SU-DHL-6 (cell line): ENCODE data around the gene DYNC2H1.

Source experiments
- H2AFZ ChIP-seq: fragments of 200-600 bp; sonication (generic); 2 replicates; pipeline ENCODE4 v1.6.1; 2014; ENCODE audit warnings: low read depth, mild to moderate bottlenecking, moderate library complexity, mixed read lengths, antibody characterized with exemption, low read length; ENCODE audit not compliant: severe bottlenecking
- H3F3A ChIP-seq: fragments of 200-600 bp; shearing (Covaris generic); 2 replicates; pipeline ENCODE4 v1.6.0; 2016; ENCODE audit warnings: antibody characterized with exemption, mild to moderate bottlenecking; ENCODE audit not compliant: insufficient read depth
- H3K27ac ChIP-seq: fragments of 200-600 bp; sonication (generic); 2 replicates; pipeline ENCODE4 v1.5.1; 2016; ENCODE audit warnings: low read depth, mild to moderate bottlenecking, low read length, moderate library complexity, mixed read lengths
- H3K27me3 ChIP-seq: fragments of 200-600 bp; sonication (generic), shearing (Covaris generic); 2 replicates; pipeline ENCODE4 v1.6.0; 2014; ENCODE audit warnings: mild to moderate bottlenecking, low read length
- H3K36me3 ChIP-seq: fragments of 200-600 bp; sonication (generic); 2 replicates; pipeline ENCODE4 v1.6.1; 2014; ENCODE audit warnings: mild to moderate bottlenecking, low read length, mixed read lengths
- H3K4me2 ChIP-seq: fragments of 300-600, 200-600 bp; shearing (Covaris generic), sonication (generic); 2 replicates; pipeline ENCODE4 v1.6.0; 2014; ENCODE audit warnings: low read length, low read depth, mild to moderate bottlenecking; ENCODE audit not compliant: poor library complexity, severe bottlenecking
- H3K4me3 ChIP-seq: fragments of 200-600 bp; sonication (generic); 2 replicates; pipeline ENCODE4 v1.5.1; 2014; ENCODE audit warnings: antibody characterized with exemption, low read length, mild to moderate bottlenecking, mixed read lengths; ENCODE audit not compliant: insufficient read depth, poor library complexity, severe bottlenecking
- H3K79me2 ChIP-seq: fragments of 200-600 bp; sonication (generic); 2 replicates; pipeline ENCODE4 v1.6.1; 2014; ENCODE audit warnings: mild to moderate bottlenecking, low read length, moderate library complexity; ENCODE audit not compliant: insufficient read depth
- H3K9ac ChIP-seq: fragments of 200-600 bp; sonication (generic); 2 replicates; pipeline ENCODE4 v1.7.0; 2014; ENCODE audit warnings: mild to moderate bottlenecking, low read length
- H3K9me2 ChIP-seq: fragments of 200-600 bp; sonication (generic); replicated peaks from 2 replicates; pipeline ENCODE4 v1.6.1; 2014; ENCODE audit warnings: low read length; ENCODE audit not compliant: insufficient read depth
- H3K9me3 ChIP-seq: fragments of 200-600 bp; sonication (generic); 2 replicates; pipeline ENCODE4 v1.6.1; 2014; ENCODE audit warnings: low read length, mixed read lengths; ENCODE audit not compliant: insufficient read depth
- H4K20me1 ChIP-seq: fragments of 200-600 bp; sonication (generic); 2 replicates; pipeline ENCODE4 v1.6.1; 2014; ENCODE audit warnings: low read depth, mild to moderate bottlenecking, antibody characterized with exemption, low read length, moderate library complexity, mixed read lengths
- EZH2phosphoT487 ChIP-seq: fragments of 200-600 bp; sonication (generic), shearing (Covaris generic); conservative IDR thresholded peaks from 2 replicates; pipeline ENCODE4 v1.6.1; 2018; ENCODE audit warnings: mild to moderate bottlenecking, antibody characterized with exemption, low read length, moderate library complexity, mixed read lengths
- TF ChIP-seq, protein P1 (sequence below): fragments of 200-600 bp; sonication (generic); IDR thresholded peaks from one replicate; pipeline ENCODE4 v1.5.1; 2017; ENCODE audit warnings: antibody characterized with exemption, mild to moderate bottlenecking, low read length, moderate library complexity; ENCODE audit not compliant: insufficient read depth, poor library complexity, severe bottlenecking

Gene DYNC2H1

GRCh38 chr11:103465555-103466140 lies 356.4 kb downstream of the DYNC2H1 start:
- no peaks in the 10 kb centered on the region for H3K9me3 ChIP-seq
- no peak overlapping the region for H3K27ac ChIP-seq
- H3F3A ChIP-seq, result no peaks in the 10 kb centered on the region
- H3K36me3 ChIP-seq, result no peaks in the 10 kb centered on the region
- no peak overlapping the region for H3K9ac ChIP-seq
- H4K20me1 ChIP-seq, result no peaks in the 10 kb centered on the region
- no peaks in the 10 kb centered on the region for H3K27me3 ChIP-seq
- no peak overlapping the region for H3K4me3 ChIP-seq
- no peak overlapping the region for H3K4me2 ChIP-seq
- H2AFZ ChIP-seq, result no peak overlapping the region
- H3K79me2 ChIP-seq, result no peaks in the 10 kb centered on the region
- H3K9me2 ChIP-seq, result no peaks in the 10 kb centered on the region
- TF ChIP-seq EZH2phosphoT487, result no peak
- TF ChIP-seq, protein P1, sequence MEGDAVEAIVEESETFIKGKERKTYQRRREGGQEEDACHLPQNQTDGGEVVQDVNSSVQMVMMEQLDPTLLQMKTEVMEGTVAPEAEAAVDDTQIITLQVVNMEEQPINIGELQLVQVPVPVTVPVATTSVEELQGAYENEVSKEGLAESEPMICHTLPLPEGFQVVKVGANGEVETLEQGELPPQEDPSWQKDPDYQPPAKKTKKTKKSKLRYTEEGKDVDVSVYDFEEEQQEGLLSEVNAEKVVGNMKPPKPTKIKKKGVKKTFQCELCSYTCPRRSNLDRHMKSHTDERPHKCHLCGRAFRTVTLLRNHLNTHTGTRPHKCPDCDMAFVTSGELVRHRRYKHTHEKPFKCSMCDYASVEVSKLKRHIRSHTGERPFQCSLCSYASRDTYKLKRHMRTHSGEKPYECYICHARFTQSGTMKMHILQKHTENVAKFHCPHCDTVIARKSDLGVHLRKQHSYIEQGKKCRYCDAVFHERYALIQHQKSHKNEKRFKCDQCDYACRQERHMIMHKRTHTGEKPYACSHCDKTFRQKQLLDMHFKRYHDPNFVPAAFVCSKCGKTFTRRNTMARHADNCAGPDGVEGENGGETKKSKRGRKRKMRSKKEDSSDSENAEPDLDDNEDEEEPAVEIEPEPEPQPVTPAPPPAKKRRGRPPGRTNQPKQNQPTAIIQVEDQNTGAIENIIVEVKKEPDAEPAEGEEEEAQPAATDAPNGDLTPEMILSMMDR, result no peak

DNA sequence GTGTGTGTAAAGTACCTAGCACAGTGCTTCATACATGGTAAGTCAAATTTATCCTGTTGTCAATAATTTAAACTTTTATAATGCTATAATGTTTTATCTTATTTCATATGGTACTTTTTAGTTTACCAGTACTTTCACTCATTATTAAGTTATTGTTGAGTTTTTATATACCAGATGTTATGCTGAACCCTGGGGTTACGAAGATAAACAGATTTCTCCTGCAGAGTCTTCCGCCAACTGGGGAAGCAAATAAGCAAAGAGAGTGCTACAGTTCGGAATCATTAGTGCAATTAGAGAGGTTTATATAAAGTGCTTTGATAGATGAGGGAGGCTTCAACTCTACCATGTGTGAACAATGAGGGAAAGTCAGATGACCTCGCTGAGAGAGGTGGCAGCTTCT lies 362.3 kb downstream of the DYNC2H1 start:
- no peak overlapping the region for H3K9ac ChIP-seq
- H3K9me3 ChIP-seq, result no peaks in the 10 kb centered on the region
- H2AFZ ChIP-seq, result no peak overlapping the region
- H3F3A ChIP-seq, result no peaks in the 10 kb centered on the region
- no peak overlapping the region for H3K4me3 ChIP-seq
- H3K27ac ChIP-seq, result no peak overlapping the region
- no peaks in the 10 kb centered on the region for H3K79me2 ChIP-seq
- no peak overlapping the region for H3K4me2 ChIP-seq
- no peaks in the 10 kb centered on the region for H3K36me3 ChIP-seq
- H4K20me1 ChIP-seq, result no peaks in the 10 kb centered on the region
- no peaks in the 10 kb centered on the region for H3K9me2 ChIP-seq
- TF ChIP-seq, protein P1, result no peak
- no peak for TF ChIP-seq EZH2phosphoT487
- H3K27me3 ChIP-seq, result no peaks in the 10 kb centered on the region

DNA sequence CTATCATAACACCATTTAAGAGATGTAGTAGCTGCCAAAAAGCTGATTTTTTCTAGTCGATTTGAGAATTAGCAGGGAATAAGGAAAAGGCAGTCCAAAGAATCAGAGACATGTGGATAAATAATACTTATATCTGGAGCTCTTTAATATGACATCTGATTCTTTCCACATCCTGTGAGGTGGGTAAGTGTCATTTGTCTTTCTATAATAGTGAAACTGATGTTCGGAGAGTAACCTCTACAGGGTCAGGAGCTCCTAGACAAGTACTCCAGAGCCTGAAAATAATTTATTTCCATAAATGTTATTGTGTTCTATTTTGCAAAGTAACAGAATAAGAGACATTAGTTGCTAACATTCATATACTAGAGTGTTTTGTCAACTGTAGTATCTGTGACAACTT lies 367.6 kb downstream of the DYNC2H1 start:
- Histone ChIP-seq H3K9ac (no peak overlapping the region), H3K27me3 (0 out of 2 replicates have a peak, but pooled peaks cover 3% of the 10 kb centered on the region)
- no peak for TF ChIP-seq EZH2phosphoT487
- TF ChIP-seq, protein P1, result no peak

More for the DNA sequence above, 367.6 kb downstream of the DYNC2H1 start:
- no peaks in the 10 kb centered on the region for H4K20me1 ChIP-seq
- no peaks in the 10 kb centered on the region for H3F3A ChIP-seq
- H3K4me2 ChIP-seq, result no peak overlapping the region
- H3K27ac ChIP-seq, result no peak overlapping the region
- no peaks in the 10 kb centered on the region for H3K36me3 ChIP-seq
- H3K4me3 ChIP-seq, result no peak overlapping the region
- H3K9me3 ChIP-seq, result no peaks in the 10 kb centered on the region
- H2AFZ ChIP-seq, result no peak overlapping the region
- no peaks in the 10 kb centered on the region for H3K79me2 ChIP-seq
- no peaks in the 10 kb centered on the region for H3K9me2 ChIP-seq
